AG09319 (cell line): ENCODE measurements around the gene LRRC9.

Experiments
- DNase-seq: peaks from one replicate; pipeline ENCODE4 v3.0.0-alpha.2; 2010; ENCODE audit warnings: low read depth; ENCODE audit errors: extremely low read depth
- CTCF ChIP-seq: IDR thresholded peaks from 2 replicates; pipeline ENCODE4 v1.5.1; 2011; ENCODE audit warnings: low read depth, mild to moderate bottlenecking, inconsistent platforms, low read length, moderate library complexity

Gene LRRC9

GRCh38 chr14:60091550-60092525, 171.9 kb downstream of the LRRC9 start, which contains the start of gene PCNX4:
Gene PCNX4 (plus strand): TSS chr14:60091923. CDS start chr14:60107639, 15,716 bp downstream.
- DNase-seq, result peak; percentile 97
- no peak for TF ChIP-seq CTCF

GRCh38 chr14:60092526-60092920, 172.6 kb downstream of the LRRC9 start:
- TF ChIP-seq CTCF, result no peak
- DNase-seq, result no peak

DNA sequence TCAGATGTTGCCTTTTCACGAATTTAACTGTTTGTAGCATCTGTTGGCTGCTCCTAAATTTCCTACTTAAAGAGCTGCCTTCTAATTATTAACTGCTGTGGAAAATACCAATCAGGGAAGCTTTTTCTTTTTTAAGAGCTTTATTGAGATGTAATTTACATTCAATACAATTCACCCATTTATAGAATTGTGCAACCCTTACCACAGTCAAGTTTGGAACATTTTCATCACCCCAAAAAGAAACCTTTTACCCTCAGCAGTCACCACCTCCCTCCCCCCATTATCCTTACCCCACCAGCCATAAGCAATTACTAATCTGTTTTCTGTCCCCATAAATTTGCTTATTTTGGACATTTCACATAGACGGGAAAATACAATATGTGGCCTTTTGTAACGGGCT, 173.1 kb downstream of the LRRC9 start:
- no peak for DNase-seq
- TF ChIP-seq CTCF, result no peak

DNA sequence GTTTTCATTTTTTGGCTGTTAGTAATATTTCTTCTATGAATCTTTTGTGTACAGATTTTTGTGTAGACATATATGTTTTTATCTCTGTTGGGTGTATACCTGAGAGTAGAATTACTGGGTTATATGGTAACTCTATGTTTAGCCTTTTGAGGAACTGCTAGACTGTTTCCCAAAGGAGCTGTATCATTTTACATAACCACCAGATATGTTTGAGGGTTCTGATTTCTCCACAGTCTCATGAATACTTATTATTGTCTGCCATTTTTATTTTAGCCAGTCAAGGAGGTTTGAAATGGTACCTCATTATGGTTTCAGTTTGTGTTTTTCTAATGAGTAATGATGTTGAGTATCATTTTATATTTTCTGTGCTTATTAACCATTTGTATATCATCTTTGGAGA, 173.7 kb downstream of the LRRC9 start:
- TF ChIP-seq CTCF, result no peak
- no peak for DNase-seq

DNA sequence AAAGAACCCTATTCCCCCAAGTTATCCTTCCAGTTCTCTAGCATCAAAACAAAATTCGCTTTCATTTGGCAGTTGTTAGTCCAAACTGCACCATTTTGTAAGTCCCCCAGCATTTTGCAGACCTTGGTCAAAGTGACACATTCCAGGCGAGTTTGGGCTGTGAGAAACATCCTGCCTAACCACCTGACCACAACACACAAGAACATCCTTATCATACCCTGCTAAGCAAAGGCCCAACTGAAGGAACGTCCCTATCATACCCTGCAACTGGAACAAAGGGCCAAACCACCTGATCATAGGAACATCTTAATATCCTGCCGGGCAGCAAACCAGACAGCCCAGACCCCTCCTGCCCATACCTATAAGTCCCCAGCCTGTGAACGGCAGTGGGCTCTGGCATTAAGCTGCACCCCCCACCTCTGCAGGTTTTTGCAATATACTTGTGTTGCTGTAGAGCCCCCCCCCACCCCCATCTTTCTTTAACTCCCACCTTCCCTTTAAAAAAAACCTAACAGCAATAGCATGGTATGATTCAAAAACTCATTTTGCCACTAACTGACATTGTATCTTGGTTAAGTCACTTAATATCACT, 174.5 kb downstream of the LRRC9 start:
- no peak for DNase-seq
- TF ChIP-seq CTCF, result no peak

DNA sequence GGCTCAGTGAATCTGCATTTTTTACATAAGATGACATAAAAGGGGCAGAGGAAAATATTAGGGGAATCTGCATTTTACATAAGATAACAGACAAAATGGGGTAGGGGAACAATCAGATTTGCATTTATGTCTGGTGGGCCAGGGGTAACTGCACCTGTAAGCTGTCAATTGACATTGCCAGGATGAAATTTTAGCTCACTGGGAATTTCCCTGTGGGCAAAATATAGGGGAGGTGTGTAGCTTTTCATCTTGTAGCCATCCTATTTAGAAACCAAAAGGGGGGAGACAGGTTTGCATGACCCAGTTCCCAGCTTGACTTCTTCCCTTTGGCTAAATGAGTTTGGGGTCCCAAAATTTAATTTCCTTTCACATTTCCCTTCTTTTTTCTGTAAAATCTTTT, 175.3 kb downstream of the LRRC9 start:
- TF ChIP-seq CTCF, result no peak
- no peak for DNase-seq
